GM12878 (cell line): ENCODE measurements around the gene ACTR5. TPM values are rescaled to one million over a fixed set of nuclear protein-coding genes. Genes with fewer than 3 reads are reported as not detected.

Source experiments
- ATAC-seq: fragments of 200-7000 bp; cut with Tn5 transposase; 3 replicates; pipeline ENCODE4 v1.9.1; 2020; ENCODE audit warnings: mild to moderate bottlenecking, moderate library complexity
- BruUV-seq: library from RNA; stranded (reverse); fragments of 400-500 nt; replicated peaks from 2 replicates; lab custom pipeline; 2021; lab: Mats Ljungman, UMichigan
- CTCF ChIA-PET: fragments of 300-600 bp; sonication (Branson Sonifier 250); formaldehyde crosslinking; extraction: SDS; loops from one replicate; lab custom pipeline; 2021; ENCODE audit warnings: inconsistent platforms; lab: Yijun Ruan, JAX
- POLR2A ChIA-PET: fragments of 350-600 bp; formaldehyde crosslinking; extraction: SDS; loops from one replicate; lab custom pipeline; 2021; ENCODE audit warnings: inconsistent platforms; lab: Charles Lee
- RAD21 ChIA-PET: fragments of 300-600 bp; sonication (Branson Sonifier 250); formaldehyde crosslinking; loops from one replicate; lab custom pipeline; 2023; ENCODE audit warnings: antibody characterized with exemption; ENCODE audit not compliant: unreplicated experiment; lab: Charles Lee
- SMC1A ChIA-PET: fragments of 300-600 bp; sonication (Branson Sonifier 250); formaldehyde crosslinking; loops from one replicate; lab custom pipeline; 2023; ENCODE audit not compliant: unreplicated experiment, uncharacterized antibody; lab: Charles Lee
- DNase-seq: peaks from one replicate; pipeline ENCODE4 v3.0.0-alpha.2; 2011; ENCODE audit warnings: low read depth, low spot score
- FAIRE-seq: peaks from 3 replicates; lab custom pipeline; 2011; peaks lifted over from hg19 to GRCh38; lab: Jason Lieb, UNC
- H2AFZ ChIP-seq: 2 replicates; pipeline ENCODE4 v1.6.0; 2011; ENCODE audit warnings: low read depth, low read length, control low read depth; ENCODE audit not compliant: control insufficient read depth
- H3K27ac ChIP-seq: 2 replicates; pipeline ENCODE4 v1.5.1; 2011; ENCODE audit warnings: control low read depth; ENCODE audit not compliant: control insufficient read depth, insufficient read depth
- H3K27me3 ChIP-seq, 2 experiments: replicated peaks in 1 of 2; 2 replicates each; pipeline versions ENCODE4 v1.6.0 to v1.6.1; 2011; ENCODE audit warnings: low read length in 1 of 2; ENCODE audit not compliant: control insufficient read depth in 2 of 2, insufficient read depth in 2 of 2
- H3K36me3 ChIP-seq, 2 experiments: 2 replicates each; pipeline ENCODE4 v1.5.1; 2011; ENCODE audit warnings: low read length in 1 of 2; ENCODE audit not compliant: control insufficient read depth in 2 of 2, insufficient read depth in 2 of 2
- H3K4me1 ChIP-seq: 2 replicates; pipeline ENCODE4 v1.6.1; 2011; ENCODE audit warnings: mild to moderate bottlenecking, low read length, moderate library complexity, mixed read lengths; ENCODE audit not compliant: control insufficient read depth, insufficient read depth
- H3K4me2 ChIP-seq: 2 replicates; pipeline ENCODE4 v1.6.0; 2011; ENCODE audit warnings: control low read depth; ENCODE audit not compliant: control insufficient read depth, insufficient read depth
- H3K4me3 ChIP-seq: fragments of 200-600 bp; sonication (generic); 2 replicates; pipeline ENCODE4 v1.5.1; 2016
- H3K79me2 ChIP-seq: 2 replicates; pipeline ENCODE4 v1.6.0; 2011; ENCODE audit warnings: low read length; ENCODE audit not compliant: control insufficient read depth, insufficient read depth
- H3K9ac ChIP-seq: 2 replicates; pipeline ENCODE4 v1.8.0; 2011; ENCODE audit warnings: low read length, control low read depth, mixed read lengths; ENCODE audit not compliant: control insufficient read depth, insufficient read depth
- H3K9me3 ChIP-seq: replicated peaks from 3 replicates; pipeline ENCODE4 v1.5.1; 2011; ENCODE audit warnings: mild to moderate bottlenecking, low read length; ENCODE audit not compliant: control insufficient read depth, insufficient read depth
- H4K20me1 ChIP-seq: 2 replicates; pipeline ENCODE4 v1.6.0; 2011; ENCODE audit not compliant: control insufficient read depth, insufficient read depth
- BACH1 ChIP-seq: fragments of 450-650 bp; IDR thresholded peaks from 2 replicates; pipeline ENCODE4 v1.6.1; 2017; ENCODE audit warnings: mild to moderate bottlenecking, borderline replicate concordance
- BRCA1 ChIP-seq: IDR thresholded peaks from 2 replicates; pipeline ENCODE4 v1.6.1; 2011; ENCODE audit warnings: low read depth, low read length, improper control_type of control experiment
- CUX1 ChIP-seq: IDR thresholded peaks from 2 replicates; pipeline ENCODE4 v1.6.1; 2012; ENCODE audit warnings: improper control_type of control experiment, low read depth, low read length; ENCODE audit not compliant: insufficient replicate concordance
- EGR1 ChIP-seq, 2 experiments: IDR thresholded peaks; 1 replicate in 1 of 2; 2 replicates in 1 of 2; pipeline ENCODE4 v1.6.1; 2011 to 2012; ENCODE audit warnings: low read depth in 2 of 2, low read length in 2 of 2, borderline replicate concordance in 1 of 2, mild to moderate bottlenecking in 1 of 2, moderate library complexity in 1 of 2
- HDAC6 ChIP-seq: fragments of 200-600 bp; sonication (generic); IDR thresholded peaks from one replicate; pipeline ENCODE4 v1.8.0; 2017; ENCODE audit warnings: antibody characterized with exemption; ENCODE audit not compliant: unreplicated experiment
- LARP7 ChIP-seq: fragments of 450-650 bp; IDR thresholded peaks from 2 replicates; pipeline ENCODE4 v1.6.1; 2017; ENCODE audit warnings: mild to moderate bottlenecking
- MAX ChIP-seq: IDR thresholded peaks from 2 replicates; pipeline ENCODE4 v1.6.1; 2012; ENCODE audit warnings: low read depth, low read length, improper control_type of control experiment
- MEF2B ChIP-seq: fragments of 450-650 bp; IDR thresholded peaks from 2 replicates; pipeline ENCODE4 v1.6.1; 2018; ENCODE audit warnings: mild to moderate bottlenecking, moderate library complexity; ENCODE audit not compliant: partially characterized antibody, poor library complexity, severe bottlenecking
- MTA3 ChIP-seq: IDR thresholded peaks from 2 replicates; pipeline ENCODE4 v1.6.1; 2012; ENCODE audit warnings: low read length, inconsistent platforms, borderline replicate concordance
- MXI1 ChIP-seq: fragments of 150-350 bp; IDR thresholded peaks from 2 replicates; pipeline ENCODE4 v1.6.1; 2011; ENCODE audit warnings: low read depth, mild to moderate bottlenecking, inconsistent platforms, low read length, improper control_type of control experiment
- NFIC ChIP-seq: IDR thresholded peaks from 2 replicates; pipeline ENCODE4 v1.6.1; 2012; ENCODE audit warnings: low read depth, mild to moderate bottlenecking, inconsistent platforms, low read length, moderate library complexity
- RB1 ChIP-seq: fragments of 450-650 bp; formaldehyde crosslinking; IDR thresholded peaks from 2 replicates; pipeline ENCODE4 v1.6.1; 2017; ENCODE audit warnings: mild to moderate bottlenecking, borderline replicate concordance
- SMC3 ChIP-seq: IDR thresholded peaks from 2 replicates; pipeline ENCODE4 v1.6.1; 2011; ENCODE audit warnings: low read length, improper control_type of control experiment, borderline replicate concordance
- SUPT20H ChIP-seq: IDR thresholded peaks from 2 replicates; pipeline ENCODE4 v1.6.1; 2011; ENCODE audit warnings: low read depth, mild to moderate bottlenecking, low read length, moderate library complexity, borderline replicate concordance; ENCODE audit not compliant: control insufficient read depth
- SUZ12 ChIP-seq: fragments of 200-600 bp; sonication (generic); IDR thresholded peaks from one replicate; pipeline ENCODE4 v1.6.1; 2018; ENCODE audit warnings: antibody characterized with exemption, mild to moderate bottlenecking; ENCODE audit not compliant: unreplicated experiment
- ZNF24 ChIP-seq: fragments of 450-650 bp; IDR thresholded peaks from 2 replicates; pipeline ENCODE4 v1.6.1; 2017; ENCODE audit warnings: antibody characterized with exemption, mild to moderate bottlenecking
- WGBS: methylation state at CpG from one replicate; pipeline ENCODE4 v1.1.6; 2016; ENCODE audit warnings: low lambda C conversion rate; ENCODE audit not compliant: insufficient replicate concordance, insufficient coverage; ENCODE audit errors: missing lambda C conversion rate; 5-methylcytosine and 5-hydroxymethylcytosine counted together
- in situ Hi-C: fragments of 300-500 bp; cut with MboI; formaldehyde crosslinking; loops from 9 replicates; pipeline ENCODE4 v1.14.3; 2018; ENCODE audit warnings: mixed read lengths
- intact Hi-C: fragments of 100-400 bp; cut with micrococcal nuclease; formaldehyde crosslinking; loops from one replicate; pipeline ENCODE4 v1.14.2; 2022; ENCODE audit not compliant: unreplicated experiment
- polyA plus RNA-seq, 11 experiments: library from polyadenylated mRNA; depleted of rRNA in 4 of 11; unstranded in 6 of 11; stranded (reverse) in 5 of 11; fragments of >200 nt; fragmentation: Nextera tagmentation in 4 of 11; fragmentation: Illumina TruSeq in 1 of 11; extraction: Ambion mirVana in 4 of 11; extraction: Trizol in 1 of 11; gene quantifications; 1 replicate in 1 of 11; 2 replicates in 10 of 11; pipeline versions ENCODE4 v1.2.1 to v1.2.3, GENCODE V29; 2011 to 2016; ENCODE audit warnings: inconsistent platforms in 2 of 11, missing spikeins in 2 of 11, low read depth in 1 of 11
- total RNA-seq, 4 experiments: library from RNA; depleted of rRNA in 3 of 4; stranded (reverse); fragments of >200 nt in 3 of 4; fragmentation: Illumina TruSeq in 1 of 4; extraction: Trizol in 1 of 4; gene quantifications; 2 replicates each; pipeline versions ENCODE4 v1.2.1 to v1.2.3, GENCODE V29; 2013 to 2021

Gene ACTR5
- total and polyA plus RNA-seq, 10 of the 15 experiments (the other 5 are each of a cell fraction or from before 2014, with no cell fraction given): 0.52 to 14.7 (median 8.8) TPM

GRCh38 chr20:38806855-38807655, 58.8 kb downstream of the ACTR5 start:
- peak overlapping the region; percentile 65 for H3K9ac ChIP-seq
- CTCF ChIA-PET: interaction anchor here (0.6 to 6.8 kb wide), 18 partner anchors 8 to 242 kb away, joined by 3 to 91 read pairs (median 4); partner anchors contain the start of genes ACTR5 and DHX35
- intact Hi-C loops (loop anchor here (1.0 kb wide), 1 partner anchor 68 kb away; no protein-coding TSS in a partner anchor), in situ Hi-C loops (loop anchor here (5.0 kb wide), 1 partner anchor 65 kb away; no protein-coding TSS in a partner anchor)
- BruUV-seq: TSS peak; percentile 79
- H3K27me3 ChIP-seq: no peaks in the 10 kb centered on the region
- DNase-seq (no peak), ATAC-seq (peak; percentile 37), FAIRE-seq (no peak)
- H3K4me3 ChIP-seq: peak overlapping the region; percentile 87
- RAD21 ChIA-PET: interaction anchor here (0.9 to 7.6 kb wide), 16 partner anchors 9 to 188 kb away, joined by 3 to 167 read pairs (median 4); no protein-coding TSS in a partner anchor
- H3K9me3 ChIP-seq: no peaks in the 10 kb centered on the region
- POLR2A ChIA-PET: interaction anchor here (0.7 to 6.4 kb wide), 12 partner anchors 9 to 86 kb away, joined by 3 to 76 read pairs (median 6); no protein-coding TSS in a partner anchor
- H2AFZ ChIP-seq: no peak overlapping the region
- H4K20me1 ChIP-seq: peaks cover 3% of the 10 kb centered on the region; the same call in 1 of the 2 replicates
- peak overlapping the region; percentile 84 for H3K27ac ChIP-seq
- H3K4me1 ChIP-seq: peaks cover 46% of the 10 kb centered on the region
- H3K4me2 ChIP-seq: peak overlapping the region; percentile 87
- SMC1A ChIA-PET: interaction anchor here (1.2 to 11.1 kb wide), 13 partner anchors 9 to 155 kb away, joined by 3 to 187 read pairs (median 8); partner anchors contain the start of genes ACTR5 and DHX35
- H3K36me3 ChIP-seq: peaks cover 0 to 4% of the 10 kb centered on the region in 2 experiments
- under 1% methylated on average over 32 of the region's 32 CpGs for WGBS
- peaks cover 69% of the 10 kb centered on the region for H3K79me2 ChIP-seq
- TF ChIP-seq MXI1: peak; percentile 45; the same call in 1 of the 2 replicates
- TF ChIP-seq RB1: peak; percentile 28; the same call in 1 of the 2 replicates
- TF ChIP-seq CUX1: no peak
- TF ChIP-seq NFIC: no peak
- TF ChIP-seq MAX: 0 out of 2 replicates have a peak, but pooled peaks have one; percentile 16
- peak in 1 of 2 experiments; percentile 41; a peak in 1 of 3 replicates for TF ChIP-seq EGR1 (IDR thresholded peaks at IDR 0.05; ENCODE audit: borderline replicate concordance in 1 of 2, low read depth in 2 of 2, low read length in 2 of 2)
- TF ChIP-seq MEF2B: no peak
- TF ChIP-seq MTA3: no peak
- peak; percentile 16; the same call in 1 of the 2 replicates for TF ChIP-seq SMC3
- no peak for TF ChIP-seq LARP7
- TF ChIP-seq BACH1: no peak
- TF ChIP-seq HDAC6: no peak
- no peak for TF ChIP-seq BRCA1
- no peak for TF ChIP-seq SUZ12
- TF ChIP-seq SUPT20H: no peak
- no peak for TF ChIP-seq ZNF24
